NCI-H345 treated with DMSO at 0.1 percent for 48 hours (cell line): ENCODE data around the gene RPTOR.

Source experiments
- DNase-seq: peaks from one replicate; lab custom pipeline; 2025; ENCODE audit not compliant: unreplicated experiment; lab: John Stamatoyannopoulos, UW

The RPTOR gene

DNA sequence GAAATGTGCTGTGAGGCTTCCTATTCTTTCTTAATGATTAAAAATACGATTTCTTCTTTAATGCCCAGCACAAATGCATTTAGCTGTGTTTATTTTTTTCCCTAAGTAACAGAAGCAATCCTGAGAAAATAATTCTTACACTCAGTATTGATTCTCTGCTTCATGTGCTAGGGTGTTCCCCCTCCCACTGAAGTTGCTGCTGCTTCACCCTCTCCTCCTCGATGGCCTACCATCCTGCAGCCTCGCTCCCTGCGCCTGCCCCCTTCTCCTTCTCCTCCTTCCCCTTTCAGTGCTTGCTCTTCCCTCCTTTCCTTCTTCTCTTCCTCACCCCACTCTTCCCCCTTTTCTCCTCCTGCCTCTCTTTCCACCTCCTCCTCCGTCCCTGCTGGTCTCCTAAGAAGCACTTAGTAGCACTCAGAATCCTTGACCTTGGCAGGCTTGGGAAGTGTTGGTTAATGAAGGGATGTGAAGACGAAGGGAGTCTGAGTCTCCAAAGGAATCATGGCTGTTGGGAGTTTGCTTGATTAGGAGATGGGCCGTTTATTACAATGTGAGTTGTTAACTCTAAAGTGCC lies 119.7 kb downstream of the RPTOR start:
- no peak for DNase-seq

DNA sequence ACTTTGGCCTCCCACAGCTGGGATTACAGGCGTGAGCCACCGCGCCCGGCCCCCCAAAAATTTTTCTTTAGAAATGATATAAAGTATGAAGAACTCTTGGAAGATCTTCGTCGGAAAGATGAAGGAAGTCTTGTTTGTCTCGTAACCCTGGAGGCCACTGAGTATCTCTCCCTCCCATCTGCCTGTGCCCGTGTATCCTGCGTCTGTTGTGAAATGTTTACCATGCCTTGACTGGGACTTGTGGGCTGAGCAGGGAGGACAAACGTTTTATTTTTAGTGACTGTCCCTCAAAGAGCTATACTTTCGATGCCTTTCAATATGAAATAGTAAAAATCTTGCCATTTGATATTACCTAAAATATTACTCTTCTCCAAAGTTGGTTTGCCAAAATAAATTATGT lies 121.2 kb downstream of the RPTOR start:
- DNase-seq = no peak

DNA sequence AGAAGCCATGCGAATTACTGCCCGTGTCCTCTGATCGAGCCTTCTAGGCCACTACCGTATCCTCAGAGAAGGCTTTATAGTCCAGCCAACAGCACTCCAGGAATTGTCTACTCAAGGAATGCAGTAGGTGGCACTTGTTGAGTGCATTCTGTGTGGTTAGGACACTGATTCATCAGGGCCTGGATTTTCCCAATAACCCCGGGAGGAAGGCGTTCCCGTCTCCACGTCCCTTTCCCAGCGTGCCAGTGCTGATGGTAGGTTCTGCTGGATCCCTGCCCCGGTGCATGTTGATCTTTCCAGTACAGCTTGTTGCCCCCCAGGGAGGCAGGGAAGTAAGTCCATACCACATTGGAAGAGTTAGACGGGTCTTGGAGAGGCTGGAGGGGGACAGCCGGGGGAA lies 122.2 kb downstream of the RPTOR start:
- no peak for DNase-seq

DNA sequence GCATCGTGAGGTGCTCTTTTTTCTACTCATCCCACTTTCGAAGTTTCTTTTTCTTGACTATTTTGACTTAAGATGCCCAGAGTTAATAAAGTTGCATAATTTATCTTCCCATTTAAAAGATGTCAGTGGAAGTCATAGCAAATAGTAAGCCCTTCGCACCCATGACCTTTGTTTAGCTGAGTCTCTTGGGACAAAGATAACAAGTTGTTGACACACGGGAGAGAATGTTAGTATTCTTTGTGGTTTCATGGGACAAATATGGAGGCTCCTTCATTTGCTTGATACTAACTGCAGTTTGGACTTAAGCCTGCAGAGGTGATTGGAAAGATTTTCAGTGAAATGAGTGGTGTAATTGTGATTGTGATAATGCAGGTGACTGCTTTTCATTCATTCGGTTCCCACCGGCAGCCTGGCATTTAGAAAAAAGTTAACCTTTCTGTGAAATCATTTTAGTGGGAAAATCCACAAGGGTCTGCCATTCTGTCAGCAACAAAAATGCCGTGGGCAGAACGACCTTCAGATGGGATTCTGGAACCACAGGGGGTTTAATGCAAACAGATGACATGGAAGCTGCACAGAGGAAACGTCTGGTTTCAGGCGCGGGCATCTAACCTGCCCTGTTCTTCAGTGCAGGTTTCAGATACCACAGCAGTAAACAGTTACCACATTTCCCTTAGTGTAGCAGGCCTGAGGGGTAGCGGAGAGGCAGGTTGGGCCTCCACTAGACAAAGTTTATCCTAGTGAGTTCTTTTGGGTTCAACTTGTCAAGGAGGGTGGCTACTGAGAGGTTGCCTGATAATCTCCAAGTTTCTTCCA lies 123.0 kb downstream of the RPTOR start:
- DNase-seq = no peak

DNA sequence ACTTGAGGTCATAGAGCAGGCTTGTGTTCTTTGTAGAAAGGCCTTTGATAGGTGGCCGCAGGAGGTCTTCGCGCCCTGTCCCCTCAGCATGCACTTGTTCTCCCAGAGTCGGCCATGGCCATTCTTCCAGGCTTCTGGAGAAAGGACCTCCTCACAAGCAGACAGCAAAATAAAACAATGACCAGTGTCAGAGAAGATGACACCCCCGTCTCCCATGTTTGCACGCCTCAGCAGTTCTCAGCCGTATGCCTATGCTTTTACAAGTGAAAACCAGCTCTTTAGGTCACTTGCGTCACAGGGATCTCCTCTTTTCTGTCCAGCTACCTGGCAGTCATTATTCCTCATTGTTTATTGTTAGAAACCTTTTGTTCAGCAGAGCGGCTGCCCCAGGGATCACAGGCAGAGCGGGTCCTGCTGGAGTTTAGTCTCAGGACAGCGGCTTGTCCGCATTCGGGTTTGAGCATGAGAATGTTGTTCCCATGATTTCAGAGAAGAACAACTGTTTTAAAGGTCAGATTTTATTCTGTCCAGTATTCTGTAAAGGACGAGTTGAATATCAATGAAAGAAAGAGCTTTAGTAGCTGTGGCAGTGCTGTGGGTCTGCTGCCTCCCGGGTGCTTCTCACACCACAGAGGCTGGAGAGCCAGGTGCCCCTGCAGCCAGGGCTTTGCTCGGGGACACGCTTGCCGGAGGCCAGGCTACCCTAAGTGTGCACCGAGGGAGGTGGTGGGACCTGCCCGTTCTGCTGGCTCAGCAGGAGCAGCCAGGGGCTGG lies 123.9 kb downstream of the RPTOR start:
- DNase-seq = no peak

DNA sequence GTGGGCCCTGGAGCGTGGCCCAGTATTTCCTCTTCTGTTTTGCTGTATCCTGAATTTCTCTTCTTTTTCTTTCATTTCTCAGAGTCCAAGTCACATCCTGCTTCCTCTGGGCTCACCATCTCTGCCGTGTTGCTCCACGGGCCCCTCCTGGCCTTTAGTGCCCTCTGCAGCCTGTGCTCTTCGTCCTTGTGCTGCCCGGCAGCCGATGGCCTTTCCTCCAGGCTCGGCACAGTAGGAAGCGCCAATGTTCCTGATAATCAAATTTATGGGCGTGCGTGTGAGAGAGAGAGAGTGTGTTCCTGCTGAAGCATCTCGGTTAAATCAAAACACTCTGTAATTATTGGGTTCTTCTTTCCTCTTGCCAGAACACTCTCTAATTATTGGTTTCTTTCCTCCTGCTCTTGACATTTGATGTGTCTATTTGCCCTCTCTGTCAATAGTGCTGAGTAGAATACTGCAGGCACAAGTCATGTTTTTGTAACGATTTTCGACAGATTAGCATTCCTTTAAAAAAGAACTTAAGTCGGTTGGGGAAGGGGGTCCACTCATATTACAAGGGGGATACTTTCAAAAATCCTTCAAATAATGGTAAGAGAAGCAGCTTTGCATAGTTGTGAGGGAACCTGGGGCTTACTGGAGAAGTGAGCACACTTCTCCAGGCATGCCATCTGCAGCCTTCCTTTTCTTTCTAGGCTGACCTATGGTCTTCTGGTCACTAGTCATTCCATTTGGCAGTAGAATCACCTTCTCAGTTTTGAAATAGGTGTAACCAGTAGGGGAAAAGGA lies 126.6 kb downstream of the RPTOR start:
- DNase-seq = no peak

DNA sequence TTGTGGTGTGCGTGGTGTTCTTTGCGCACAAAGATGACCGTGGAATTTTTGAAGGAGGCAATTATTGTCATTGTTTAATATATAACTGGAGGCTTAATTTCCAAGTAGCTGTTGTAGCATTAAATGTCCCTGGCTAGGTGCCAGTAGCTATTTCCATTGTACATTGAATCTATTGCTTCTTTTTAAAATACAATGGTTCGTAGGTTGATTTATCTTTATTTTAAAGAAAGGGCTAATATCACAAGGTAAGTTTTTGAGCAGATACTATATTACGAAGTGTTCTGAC lies 127.1 kb downstream of the RPTOR start:
- DNase-seq = no peak

DNA sequence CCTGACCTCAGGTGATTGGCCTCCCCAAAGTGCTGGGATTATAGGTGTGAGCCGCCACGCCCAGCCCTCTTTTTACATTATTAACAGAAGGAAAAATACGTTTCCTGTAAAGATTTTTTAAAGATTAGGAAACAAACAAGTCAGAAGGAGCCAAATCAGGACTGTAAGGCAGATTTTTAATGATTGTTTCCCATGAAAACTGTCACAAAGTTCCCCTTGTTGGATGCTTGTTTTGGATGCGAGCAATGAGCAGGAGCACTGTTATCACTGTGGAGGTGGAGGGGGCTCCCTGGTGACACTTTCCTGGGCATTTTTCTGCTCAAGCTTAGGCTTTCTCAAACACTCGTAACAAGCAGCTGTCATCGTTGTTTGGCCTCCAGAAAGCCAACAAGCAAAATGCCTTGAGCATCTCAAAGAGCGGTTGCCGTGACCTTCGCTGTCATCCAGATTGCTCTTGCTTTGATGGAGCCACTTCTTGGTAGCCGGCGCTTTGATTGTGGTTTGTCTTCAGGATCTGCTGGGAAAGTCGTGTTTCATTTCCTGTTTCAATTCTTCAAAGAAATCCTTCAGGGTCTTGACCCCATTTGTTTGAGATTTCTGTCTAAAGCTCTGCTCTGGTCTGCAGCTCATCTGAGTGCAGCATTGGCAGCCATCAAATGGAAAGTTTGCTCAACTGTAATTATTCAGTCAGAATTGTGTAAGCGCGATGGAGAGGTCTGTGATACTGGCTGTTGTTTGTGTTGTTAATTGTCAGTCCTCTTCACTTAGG lies 128.7 kb downstream of the RPTOR start:
- DNase-seq = no peak

DNA sequence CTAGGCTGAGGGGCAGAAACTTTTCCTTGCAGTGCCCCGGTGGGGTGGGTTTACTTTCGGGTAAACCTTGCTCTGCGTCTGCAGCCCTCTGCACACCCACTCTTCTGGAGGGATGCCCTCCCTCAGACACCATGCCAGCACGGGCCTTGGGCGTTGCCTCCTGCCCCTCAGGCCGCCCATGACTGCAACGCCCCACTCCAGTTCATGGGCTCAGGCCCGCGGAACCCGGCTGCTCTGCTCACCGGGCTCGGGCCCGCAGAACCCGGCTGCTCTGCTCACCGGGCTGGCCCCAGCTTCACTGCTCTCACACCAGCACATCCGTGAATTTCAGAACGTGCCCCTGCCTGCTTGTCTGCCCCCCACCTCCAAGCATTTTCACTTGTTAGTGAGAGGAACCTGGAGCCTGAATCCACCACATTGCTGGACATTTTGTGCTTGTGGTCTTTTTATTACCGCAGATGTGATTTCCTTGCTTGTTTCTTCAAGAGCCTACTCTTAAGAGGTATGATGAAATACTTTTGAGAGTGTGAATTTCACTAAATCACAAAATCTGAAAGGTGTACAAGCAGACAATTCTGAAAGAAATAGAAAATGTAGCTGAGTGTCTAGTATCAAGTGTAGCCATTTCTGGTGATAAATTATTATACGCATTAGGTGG lies 130.9 kb downstream of the RPTOR start:
- no peak for DNase-seq

DNA sequence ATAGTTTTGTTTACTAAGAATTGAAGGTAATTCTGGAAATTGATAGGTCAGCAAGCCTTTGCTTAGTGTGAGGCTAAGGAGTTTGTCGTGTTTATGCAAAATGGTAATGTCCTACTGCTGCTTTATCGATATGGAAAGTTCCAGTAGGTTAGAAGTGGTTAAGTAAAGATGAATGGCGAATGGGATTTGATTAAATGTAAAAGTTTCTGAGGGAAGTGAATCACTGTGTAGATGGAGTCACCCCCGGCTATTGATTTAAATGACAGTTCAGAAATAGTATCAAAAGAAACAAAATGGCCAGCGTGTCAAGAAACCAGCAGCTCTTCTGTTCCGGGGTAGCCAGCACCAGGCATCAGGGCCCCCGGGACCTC lies 131.4 kb downstream of the RPTOR start:
- DNase-seq = no peak

DNA sequence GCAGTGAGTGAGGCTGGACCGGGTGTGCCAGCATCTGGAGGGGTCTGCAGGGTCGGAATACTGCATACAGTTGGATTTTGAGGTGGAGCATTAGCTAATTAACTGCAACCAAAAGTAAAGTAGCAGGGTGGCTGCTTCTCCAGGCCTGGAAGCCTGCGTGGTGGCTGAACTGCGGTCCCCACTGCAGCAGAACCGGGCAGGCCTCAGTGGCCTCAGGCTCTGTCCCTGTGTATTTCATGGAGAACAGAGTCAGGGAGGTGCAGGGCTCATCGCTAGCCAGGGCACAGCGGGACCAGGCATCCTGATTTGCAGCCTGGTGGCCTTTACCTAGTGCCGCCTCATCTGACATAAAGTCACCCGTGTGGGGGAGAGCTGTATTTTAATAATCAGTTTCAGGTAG lies 131.9 kb downstream of the RPTOR start:
- no peak for DNase-seq

DNA sequence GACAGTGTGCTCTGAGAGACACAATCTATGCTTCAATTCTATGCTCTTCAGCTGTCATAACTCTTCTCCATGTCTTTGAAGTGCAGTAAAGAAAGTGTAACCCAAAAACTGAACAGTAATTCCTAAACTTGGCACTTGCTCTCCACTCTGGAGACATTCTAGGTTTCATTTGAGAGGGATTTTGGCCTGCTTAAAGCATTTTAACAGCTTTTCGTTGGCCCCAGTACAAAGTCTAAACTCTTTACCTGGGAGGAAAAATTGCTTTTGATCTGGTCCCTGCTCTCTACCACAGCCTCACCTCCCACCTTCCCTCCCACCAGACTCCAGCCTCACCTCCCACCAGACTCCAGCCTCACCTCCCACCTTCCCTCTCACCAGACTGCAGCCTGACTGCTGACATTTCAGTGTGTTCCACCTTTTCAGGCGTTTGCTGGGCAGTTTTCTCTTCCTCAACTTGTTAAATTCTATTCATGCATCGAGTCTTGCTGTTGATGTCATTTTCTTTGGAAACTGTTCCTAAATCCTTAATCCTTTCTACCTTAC lies 132.6 kb downstream of the RPTOR start:
- DNase-seq = no peak

DNA sequence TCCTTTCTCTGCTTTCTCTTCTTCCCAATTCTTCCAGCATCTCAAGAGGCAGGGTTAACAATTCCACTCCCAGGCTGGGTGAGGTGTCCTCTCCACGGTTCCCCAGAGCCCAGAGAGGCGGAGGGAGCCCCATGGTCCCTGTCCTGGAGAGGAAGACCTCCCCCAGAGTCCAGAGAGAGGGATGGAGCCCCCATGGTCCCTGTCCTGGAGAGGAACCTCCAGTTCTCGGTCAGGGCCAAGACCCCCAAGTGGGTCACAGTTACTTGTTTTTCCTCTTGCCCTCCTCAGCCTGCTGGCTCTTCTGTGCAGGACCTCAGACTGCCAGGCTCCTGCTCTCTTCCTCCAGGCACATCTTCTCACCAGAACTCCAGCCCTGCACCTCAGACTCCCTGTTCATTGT lies 135.2 kb downstream of the RPTOR start:
- DNase-seq = no peak

DNA sequence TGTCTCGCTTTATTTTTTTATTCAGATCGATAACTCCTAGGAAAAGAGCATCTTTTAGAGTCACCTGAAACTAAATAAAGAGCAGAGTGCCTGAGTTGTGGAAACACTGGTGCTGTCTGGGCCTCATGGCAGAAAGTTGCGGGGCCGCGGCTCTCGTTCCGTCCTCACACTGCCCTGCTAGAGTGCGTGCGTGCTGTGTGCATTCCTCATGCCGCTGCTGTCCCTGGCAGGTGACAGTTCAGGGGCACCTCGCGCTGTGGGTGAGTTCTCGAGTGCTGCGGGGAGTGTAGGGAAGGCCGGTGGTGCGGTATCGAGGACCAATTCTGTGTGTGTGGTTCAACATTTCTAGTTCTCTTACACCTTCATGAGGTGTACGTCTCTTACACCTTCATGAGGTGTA lies 136.6 kb downstream of the RPTOR start:
- DNase-seq = no peak

DNA sequence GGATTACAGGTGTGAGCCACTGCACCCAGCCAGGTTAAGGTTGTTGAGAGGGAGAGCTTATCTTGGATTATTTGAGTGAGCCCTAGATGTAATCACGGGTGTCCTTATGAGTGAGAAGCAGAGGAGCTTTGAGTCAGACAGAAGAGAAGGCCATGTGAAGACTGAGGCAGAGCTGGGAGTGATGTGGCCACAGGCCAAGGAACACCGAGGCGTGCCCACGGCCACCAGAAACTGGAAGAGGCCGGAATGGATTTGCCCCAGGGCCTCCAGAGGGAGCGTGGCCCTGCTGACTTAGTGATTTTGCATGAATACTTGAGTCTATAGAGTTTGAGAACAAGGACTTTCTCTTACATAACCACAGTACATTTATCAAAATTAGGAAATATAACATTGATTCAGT lies 137.7 kb downstream of the RPTOR start:
- no peak for DNase-seq

DNA sequence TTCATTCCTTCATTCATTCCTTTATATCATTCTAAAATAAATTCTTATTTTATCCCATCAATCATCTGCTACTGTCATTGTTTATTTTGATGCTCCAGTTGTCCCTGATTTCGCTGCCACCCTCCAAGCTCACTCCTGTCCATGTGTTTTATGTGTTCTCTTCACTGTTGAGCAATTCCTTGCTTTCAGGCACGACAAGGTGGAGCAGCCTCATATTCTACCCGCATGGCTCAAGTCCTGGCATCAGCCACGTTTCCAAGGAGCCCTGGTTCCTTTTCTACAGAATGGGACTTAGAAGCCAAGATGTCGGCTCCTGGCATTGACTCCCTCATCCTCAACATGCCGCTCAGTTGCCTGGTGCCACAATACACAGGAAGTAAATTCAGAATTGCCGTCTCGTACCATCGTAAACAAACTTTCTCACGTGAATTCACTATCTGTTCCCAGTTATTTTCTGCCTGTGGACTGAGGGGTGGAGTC lies 139.0 kb downstream of the RPTOR start:
- no peak for DNase-seq

DNA sequence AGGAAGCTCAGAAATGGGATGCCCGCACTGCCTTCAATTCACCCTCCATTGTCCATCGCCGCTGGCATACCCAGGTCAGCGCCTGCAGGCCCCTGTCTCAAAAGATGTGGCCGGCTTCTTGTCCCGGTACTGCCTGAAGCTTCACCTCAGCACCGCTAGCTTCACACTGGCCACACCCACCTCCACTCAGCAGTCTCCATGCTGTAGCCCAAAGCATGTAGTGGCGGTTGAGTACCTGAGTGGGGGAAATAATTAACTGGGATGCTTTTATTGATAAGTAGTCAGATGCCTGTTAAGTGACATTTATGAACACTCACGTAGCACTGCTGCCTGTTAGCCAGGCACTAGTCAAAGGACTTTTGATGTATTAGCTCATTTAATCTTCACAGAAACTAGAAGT lies 143.2 kb downstream of the RPTOR start:
- DNase-seq = no peak

DNA sequence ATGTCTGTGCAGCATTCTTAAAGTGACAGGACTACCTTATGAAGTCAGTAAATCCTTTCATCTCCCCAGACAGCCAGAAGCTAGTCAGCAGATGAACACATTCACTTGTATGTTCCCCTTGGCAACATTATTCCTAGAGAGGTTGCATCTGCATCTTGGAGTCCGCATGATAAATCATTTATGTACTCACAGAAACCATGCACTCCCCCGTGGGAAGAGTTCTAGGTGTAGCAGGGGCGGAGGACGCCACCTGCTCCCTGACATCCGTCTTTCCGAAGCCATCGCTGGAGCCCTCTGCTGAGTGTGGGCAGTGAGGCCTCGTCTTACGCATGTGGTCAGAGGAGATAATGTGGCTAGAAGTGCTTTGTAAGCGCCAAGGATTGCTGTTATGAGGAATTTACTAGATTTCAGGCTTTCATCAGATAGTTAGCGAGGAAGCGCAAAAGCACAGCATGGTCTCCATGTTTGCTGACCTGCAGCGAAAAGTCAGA lies 144.5 kb downstream of the RPTOR start:
- DNase-seq = no peak

DNA sequence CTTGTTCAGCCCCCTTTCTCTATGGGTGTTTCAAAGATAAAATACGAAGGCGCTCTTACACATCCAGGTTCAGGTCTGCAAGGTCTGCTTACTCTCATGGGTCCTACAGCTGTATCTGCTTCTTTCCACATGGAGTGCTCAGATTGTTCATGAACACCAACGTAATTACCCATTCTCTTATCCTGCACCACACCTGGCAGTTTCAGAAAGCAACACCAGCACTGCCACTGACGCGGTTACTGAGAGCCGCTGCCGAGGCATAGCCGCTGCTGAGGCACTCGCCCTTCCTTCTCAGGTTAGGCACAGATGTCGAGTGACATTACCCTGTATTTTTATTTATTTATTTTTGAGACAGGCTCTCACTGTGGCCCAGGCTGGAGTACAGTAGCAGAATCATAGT lies 147.1 kb downstream of the RPTOR start:
- DNase-seq = no peak

DNA sequence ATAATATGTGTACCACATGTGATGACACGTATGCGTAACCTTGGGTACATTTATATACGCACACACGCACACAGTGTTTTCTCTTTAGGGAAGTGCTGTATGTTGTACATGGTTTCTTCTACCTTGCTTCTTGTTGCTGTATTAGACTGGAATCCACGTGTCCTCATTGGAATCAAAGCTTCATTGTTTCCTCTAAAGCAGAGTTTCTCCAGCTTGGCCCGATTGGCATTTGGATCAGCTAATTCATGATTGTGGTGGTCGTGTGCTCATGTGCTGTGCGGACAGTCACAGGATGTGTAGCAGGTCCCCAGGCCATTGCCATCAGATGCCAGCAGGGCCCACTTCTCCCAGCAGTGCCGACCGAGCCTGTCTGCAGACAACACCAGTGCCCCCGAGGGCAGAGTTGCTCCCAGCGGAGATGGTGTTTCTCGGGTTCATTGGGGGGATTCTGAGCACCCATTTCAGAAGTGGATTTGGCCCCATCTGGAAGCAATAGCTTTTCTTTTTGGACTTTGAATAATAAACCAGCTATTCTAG lies 148.4 kb downstream of the RPTOR start:
- DNase-seq = no peak
